GM18907 (cell line): ENCODE measurements around the gene PTPRD.
"Not testable (repeated sequence)": the region's sequence is repeated elsewhere in the genome, so short reads cannot be mapped to it uniquely, and the experiment has no call there.

Source experiments
- ATAC-seq: cut with Tn5 transposase; IDR thresholded peaks from one replicate; pipeline ENCODE4 v1.9.1; 2021; ENCODE audit warnings: mild to moderate bottlenecking, moderate library complexity; ENCODE audit not compliant: unreplicated experiment

PTPRD gene

GRCh38 chr9:9552665-9553064 is 1060.1 kb downstream of the PTPRD start:
- ATAC-seq = no peak

- ATAC-seq = no peak
These were observed 1074.0 kb downstream of the PTPRD start for GRCh38 chr9:9538766-9539165.

- no peak for ATAC-seq
These were observed 1074.4 kb downstream of the PTPRD start for GRCh38 chr9:9538356-9538755.

- ATAC-seq = no peak
These were observed 1076.3 kb downstream of the PTPRD start for GRCh38 chr9:9536523-9536922.

GRCh38 chr9:9523476-9524139 is 1089.2 kb downstream of the PTPRD start:
- ATAC-seq = no peak

- no peak for ATAC-seq
These were observed 1090.4 kb downstream of the PTPRD start for GRCh38 chr9:9522406-9522805.

GRCh38 chr9:9521033-9521779 is 1091.6 kb downstream of the PTPRD start:
- ATAC-seq = no peak

GRCh38 chr9:9504869-9505268 is 1107.9 kb downstream of the PTPRD start:
- no peak for ATAC-seq

GRCh38 chr9:9499546-9499945 is 1113.3 kb downstream of the PTPRD start:
- no peak for ATAC-seq

GRCh38 chr9:9498846-9499245 is 1114.0 kb downstream of the PTPRD start:
- no peak for ATAC-seq

- no peak for ATAC-seq
These were observed 1114.7 kb downstream of the PTPRD start for GRCh38 chr9:9498128-9498527.

GRCh38 chr9:9494336-9494735 is 1118.5 kb downstream of the PTPRD start:
- ATAC-seq = no peak

- ATAC-seq = no peak
These were observed 1120.3 kb downstream of the PTPRD start for GRCh38 chr9:9492506-9492905.

- ATAC-seq = no peak
These were observed 1123.6 kb downstream of the PTPRD start for GRCh38 chr9:9489183-9489582.

GRCh38 chr9:9483175-9483574 is 1129.6 kb downstream of the PTPRD start:
- ATAC-seq = no peak

- no peak for ATAC-seq
These were observed 1134.1 kb downstream of the PTPRD start for GRCh38 chr9:9478741-9479140.

GRCh38 chr9:9469271-9469670 is 1143.5 kb downstream of the PTPRD start:
- no peak for ATAC-seq

GRCh38 chr9:9441874-9442273 is 1170.9 kb downstream of the PTPRD start:
- ATAC-seq = not testable (repeated sequence)

GRCh38 chr9:9437641-9438040 is 1175.2 kb downstream of the PTPRD start:
- ATAC-seq = no peak

- ATAC-seq = not testable (repeated sequence)
These were observed 1186.3 kb downstream of the PTPRD start for GRCh38 chr9:9426454-9426853.

- no peak for ATAC-seq
These were observed 1200.6 kb downstream of the PTPRD start for GRCh38 chr9:9412241-9412640.

GRCh38 chr9:9410736-9411135 is 1202.1 kb downstream of the PTPRD start:
- no peak for ATAC-seq

- ATAC-seq = no peak
These were observed 1212.8 kb downstream of the PTPRD start for GRCh38 chr9:9399982-9400381.
